Peyer's patch (tissue), 4 donors: ENCODE data around the gene AP2A2.

ENCODE experiments used
- POLR2A ChIP-seq, 2 donors: fragments of 450-650 bp; IDR thresholded peaks; one replicate each; pipeline ENCODE4 v1.5.1; 2017; ENCODE audit warnings: antibody characterized with exemption in 2 of 2, mild to moderate bottlenecking in 2 of 2, moderate library complexity in 2 of 2
- TF ChIP-seq, protein P1 (sequence below), 6 experiments: fragments of 450-650 bp in 4 of 6; fragments of 200-600 bp in 2 of 6; sonication (generic) in 1 of 6; IDR thresholded peaks; one replicate each; pipeline ENCODE4 v1.5.1; 2017 to 2019; ENCODE audit warnings: antibody characterized with exemption in 6 of 6, mild to moderate bottlenecking in 3 of 6, moderate library complexity in 1 of 6

DNA sequence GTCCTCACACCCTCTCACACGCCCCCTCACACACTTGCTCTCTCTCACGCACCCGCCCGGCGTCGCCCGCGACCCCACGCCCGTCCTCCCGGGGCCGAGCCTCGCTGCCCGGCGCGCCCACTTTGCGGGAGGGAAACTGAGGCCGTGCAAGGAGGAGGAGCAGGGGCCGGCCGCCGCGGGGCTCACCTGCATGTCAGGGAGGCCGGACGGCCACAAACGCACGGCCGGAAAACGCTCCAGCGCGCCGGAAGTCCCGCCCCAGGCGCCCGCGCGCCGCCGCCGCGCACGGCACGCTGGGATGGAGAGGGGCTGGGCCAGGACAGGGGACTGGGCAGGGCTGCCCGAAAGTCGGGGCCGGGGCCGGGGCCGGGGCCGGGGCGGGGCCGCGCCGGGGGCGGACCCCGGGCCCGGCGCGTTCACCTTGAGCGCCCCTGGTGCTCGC is 15.1 kb upstream of the AP2A2 start, which contains the start of gene CHID1:
- TF ChIP-seq, protein P1, sequence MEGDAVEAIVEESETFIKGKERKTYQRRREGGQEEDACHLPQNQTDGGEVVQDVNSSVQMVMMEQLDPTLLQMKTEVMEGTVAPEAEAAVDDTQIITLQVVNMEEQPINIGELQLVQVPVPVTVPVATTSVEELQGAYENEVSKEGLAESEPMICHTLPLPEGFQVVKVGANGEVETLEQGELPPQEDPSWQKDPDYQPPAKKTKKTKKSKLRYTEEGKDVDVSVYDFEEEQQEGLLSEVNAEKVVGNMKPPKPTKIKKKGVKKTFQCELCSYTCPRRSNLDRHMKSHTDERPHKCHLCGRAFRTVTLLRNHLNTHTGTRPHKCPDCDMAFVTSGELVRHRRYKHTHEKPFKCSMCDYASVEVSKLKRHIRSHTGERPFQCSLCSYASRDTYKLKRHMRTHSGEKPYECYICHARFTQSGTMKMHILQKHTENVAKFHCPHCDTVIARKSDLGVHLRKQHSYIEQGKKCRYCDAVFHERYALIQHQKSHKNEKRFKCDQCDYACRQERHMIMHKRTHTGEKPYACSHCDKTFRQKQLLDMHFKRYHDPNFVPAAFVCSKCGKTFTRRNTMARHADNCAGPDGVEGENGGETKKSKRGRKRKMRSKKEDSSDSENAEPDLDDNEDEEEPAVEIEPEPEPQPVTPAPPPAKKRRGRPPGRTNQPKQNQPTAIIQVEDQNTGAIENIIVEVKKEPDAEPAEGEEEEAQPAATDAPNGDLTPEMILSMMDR (IDR thresholded peaks at IDR 0.05): no peak
- peak in 1 of 2 donors; percentile 43 for TF ChIP-seq POLR2A (IDR thresholded peaks at IDR 0.05)
